AG08395 (cell line): ENCODE measurements around the gene FAM221B.

Source experiments
- DNase-seq: peaks from one replicate; pipeline ENCODE4 v3.0.0; 2012; ENCODE audit warnings: mixed read lengths, low spot score

FAM221B gene

GRCh38 chr9:35791297-35791921 is 37.1 kb downstream of the FAM221B start, which contains the start of gene NPR2:
NPR2 (plus strand) TSS chr9:35791591; CDS start chr9:35792409, 818 bp downstream.
- DNase-seq, result peak; percentile 62

- DNase-seq, result peak; percentile 92
Measured at GRCh38 chr9:35790385-35791296, 37.9 kb downstream of the FAM221B start.

GRCh38 chr9:35790025-35790384 is 38.5 kb downstream of the FAM221B start:
- no peak for DNase-seq

GRCh38 chr9:35789541-35789940 is 39.0 kb downstream of the FAM221B start:
- no peak for DNase-seq

GRCh38 chr9:35783418-35783817 is 45.1 kb downstream of the FAM221B start:
- DNase-seq, result no peak

- DNase-seq, result no peak
Measured at GRCh38 chr9:35781066-35781465, 47.5 kb downstream of the FAM221B start.

DNA sequence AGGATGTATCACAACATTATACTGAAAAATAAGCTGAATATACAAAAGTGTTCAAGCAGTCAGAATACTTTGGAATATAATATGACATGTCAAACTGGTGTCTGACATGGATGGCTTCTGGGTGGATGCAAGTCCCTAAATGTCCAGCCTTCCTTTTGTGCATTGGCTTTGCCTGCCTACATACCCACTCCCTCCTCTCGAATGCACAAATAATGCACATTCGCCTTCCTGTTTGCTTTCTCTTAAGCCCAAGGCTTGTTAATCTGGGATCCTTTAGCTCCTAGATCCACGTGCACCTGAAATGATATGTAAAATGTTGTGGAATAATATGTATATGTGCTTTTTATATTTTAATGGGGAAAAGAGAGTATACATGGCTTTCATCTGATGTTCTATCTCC is 50.0 kb downstream of the FAM221B start:
- no peak for DNase-seq

GRCh38 chr9:35776018-35776417 is 52.5 kb downstream of the FAM221B start:
- no peak for DNase-seq

GRCh38 chr9:35774907-35775635 is 53.5 kb downstream of the FAM221B start:
- no peak for DNase-seq

DNA sequence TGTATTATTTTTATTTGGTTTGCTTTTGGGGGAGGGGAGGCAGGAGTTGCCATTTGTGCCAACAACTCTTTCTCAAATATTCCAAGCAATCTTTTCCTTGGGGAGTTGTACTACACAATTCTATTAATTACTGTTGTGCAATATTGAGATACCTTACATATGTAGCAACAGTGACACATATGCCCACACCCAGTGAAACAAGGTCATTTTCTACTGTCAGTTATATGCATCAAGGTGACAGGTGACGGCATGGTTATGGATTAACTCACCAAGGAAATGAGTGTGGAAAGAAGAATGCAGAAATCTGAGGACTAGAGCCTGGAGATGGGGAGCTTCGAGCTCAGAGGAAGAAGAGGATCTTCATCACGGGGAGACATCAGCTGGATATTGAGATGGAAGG is 56.6 kb downstream of the FAM221B start:
- no peak for DNase-seq

DNA sequence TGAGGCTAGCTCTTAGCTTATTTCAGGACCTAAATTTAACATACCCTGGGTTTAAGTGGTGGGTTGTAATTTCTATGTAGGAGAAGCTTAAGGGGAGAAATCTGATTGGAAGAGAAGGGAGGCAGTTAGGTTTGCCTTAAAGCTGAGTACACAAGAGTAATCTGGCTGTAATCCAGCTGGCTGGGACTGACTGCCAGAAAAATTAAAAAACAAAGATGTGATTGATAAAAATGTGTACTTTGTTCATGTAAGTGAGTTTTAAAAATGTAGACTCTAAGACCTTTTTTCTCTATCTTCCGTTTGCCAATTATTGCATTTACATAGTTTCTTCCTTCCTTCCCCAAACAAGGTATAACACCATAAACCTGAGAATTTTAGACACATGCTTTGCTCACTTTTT is 57.0 kb downstream of the FAM221B start:
- DNase-seq, result no peak

- DNase-seq, result no peak
Measured at GRCh38 chr9:35771075-35771433, 57.5 kb downstream of the FAM221B start.

GRCh38 chr9:35769763-35770162 is 58.8 kb downstream of the FAM221B start:
- no peak for DNase-seq

DNA sequence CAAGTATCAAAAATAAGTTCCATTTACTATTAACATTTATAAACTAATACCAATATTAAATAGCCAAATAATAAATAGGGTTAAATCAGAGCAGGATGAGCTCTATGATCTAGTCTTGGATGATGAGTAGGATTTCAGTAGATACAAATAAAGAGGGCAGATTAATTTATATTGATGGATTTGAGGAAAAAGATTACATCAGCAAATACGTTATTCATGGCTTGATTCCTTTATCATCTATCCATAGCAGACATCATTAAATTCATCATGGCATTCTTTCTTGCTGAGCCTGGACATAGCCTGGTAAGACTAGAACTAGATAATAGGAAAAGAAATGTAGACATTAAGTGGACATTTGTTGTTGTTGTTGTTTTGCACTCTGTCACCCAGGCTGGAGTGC is 61.1 kb downstream of the FAM221B start:
- DNase-seq, result no peak

DNA sequence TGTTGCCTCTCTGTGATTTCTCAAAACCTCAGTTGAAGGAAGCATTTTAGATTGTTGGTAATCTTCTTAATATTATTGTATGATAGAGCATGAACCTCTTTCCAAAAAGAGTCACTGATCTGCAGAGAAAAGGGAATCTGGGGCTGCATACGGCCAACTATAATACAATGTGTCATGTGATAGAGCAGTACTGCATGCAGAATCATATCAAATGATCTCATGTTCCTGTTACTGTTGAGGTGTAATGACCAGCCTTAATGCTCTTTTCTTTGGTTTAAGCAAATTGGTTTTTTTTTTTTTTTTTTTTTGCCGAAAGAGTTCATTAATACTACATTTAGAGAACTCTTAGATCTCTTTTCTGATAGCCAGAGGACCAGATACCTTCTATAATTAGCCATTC is 61.5 kb downstream of the FAM221B start:
- DNase-seq, result no peak
